Natural killer cell (primary cell): ENCODE measurements around the gene LRCOL1. TPM values are rescaled to one million over a fixed set of nuclear protein-coding genes. Genes with fewer than 3 reads are reported as not detected.

Source experiments
- ATAC-seq, 3 donors: fragments of 150-1000 bp in 2 of 3; fragments of 200-7000 bp in 1 of 3; cut with Tn5 transposase; 1 replicate in 1 of 3; 2 replicates in 2 of 3; pipeline ENCODE4 v1.10.0; 2021; ENCODE audit warnings: mild to moderate bottlenecking in 2 of 3, moderate library complexity in 2 of 3
- DNase-seq, 2 donors: peaks; one replicate each; pipeline versions ENCODE4 v3.0.0 to v3.0.0-alpha.2; 2013 to 2021; ENCODE audit warnings: mixed read lengths in 1 of 2
- H3K27ac ChIP-seq: one replicate; pipeline ENCODE4 v1.5.1; 2013; ENCODE audit warnings: mild to moderate bottlenecking, low read length
- H3K27me3 ChIP-seq: one replicate; pipeline ENCODE4 v1.6.1; 2013; ENCODE audit warnings: low read length; ENCODE audit not compliant: control insufficient read depth, insufficient read depth
- H3K36me3 ChIP-seq: one replicate; pipeline ENCODE4 v1.6.1; 2013; ENCODE audit warnings: low read length; ENCODE audit not compliant: control insufficient read depth, insufficient read depth
- H3K4me1 ChIP-seq: one replicate; pipeline ENCODE4 v1.6.1; 2013; ENCODE audit warnings: low read length; ENCODE audit not compliant: control insufficient read depth, insufficient read depth
- H3K4me3 ChIP-seq: one replicate; pipeline ENCODE4 v1.5.1; 2013; ENCODE audit warnings: low read length
- H3K9me3 ChIP-seq: one replicate; pipeline ENCODE4 v1.6.1; 2013; ENCODE audit warnings: low read length; ENCODE audit not compliant: control insufficient read depth, insufficient read depth
- H3K27ac Mint-ChIP-seq, 2 donors: one replicate each; pipeline ENCODE4 v1.8.0; 2022; ENCODE audit warnings: mild to moderate bottlenecking in 2 of 2, mixed read lengths in 2 of 2, moderate library complexity in 1 of 2
- H3K27me3 Mint-ChIP-seq, 2 donors: one replicate each; pipeline ENCODE4 v1.8.0; 2022; ENCODE audit warnings: low read depth in 2 of 2, mixed read lengths in 2 of 2
- H3K36me3 Mint-ChIP-seq: one replicate; pipeline ENCODE4 v1.8.0; 2022; ENCODE audit warnings: mixed read lengths
- H3K4me1 Mint-ChIP-seq, 2 donors: one replicate each; pipeline ENCODE4 v1.8.0; 2022; ENCODE audit warnings: mixed read lengths in 2 of 2
- H3K4me3 Mint-ChIP-seq: one replicate; pipeline ENCODE4 v1.8.0; 2022; ENCODE audit warnings: mild to moderate bottlenecking, moderate library complexity, mixed read lengths
- H3K9me3 Mint-ChIP-seq, 2 donors: one replicate each; pipeline ENCODE4 v1.8.0; 2022; ENCODE audit warnings: mixed read lengths in 2 of 2
- CTCF ChIP-seq: fragments of 200-600 bp; IDR thresholded peaks from one replicate; pipeline ENCODE4 v1.8.0; 2022; ENCODE audit warnings: antibody characterized with exemption
- WGBS: methylation state at CpG from one replicate; pipeline ENCODE4 v1.1.7; 2013; ENCODE audit warnings: missing lambda C conversion rate; ENCODE audit not compliant: insufficient coverage; 5-methylcytosine and 5-hydroxymethylcytosine counted together
- intact Hi-C: fragments of 100-400 bp; cut with micrococcal nuclease; formaldehyde crosslinking; loops from one replicate; pipeline ENCODE4 v1.14.2; 2022
- total RNA-seq, 4 donors: library from RNA; stranded (reverse); fragments of 120-200 nt in 1 of 4; gene quantifications; one replicate each; pipeline versions ENCODE4 v1.2.3 to v1.2.4, GENCODE V29; 2013 to 2022

Gene LRCOL1
- total RNA-seq, 3 donors from 2014 or later (not counting 1 experiment from before 2014, with no cell fraction given): not detected

- no peak overlapping the region for H3K27ac ChIP-seq
- ATAC-seq (no peak), DNase-seq (no peak)
- no peaks in the 10 kb centered on the region for H3K36me3 Mint-ChIP-seq
- no peaks in the 10 kb centered on the region for H3K4me1 Mint-ChIP-seq
- no peaks in the 10 kb centered on the region for H3K9me3 ChIP-seq
- 93% methylated on average over 14 of the region's 14 CpGs for WGBS
- no peaks in the 10 kb centered on the region for H3K4me1 ChIP-seq
- no peak overlapping the region for H3K4me3 ChIP-seq
- intact Hi-C loops: no loop called here
- no peaks in the 10 kb centered on the region for H3K27me3 Mint-ChIP-seq
- no peaks in the 10 kb centered on the region for H3K27me3 ChIP-seq
- no peak overlapping the region for H3K4me3 Mint-ChIP-seq
- no peak for TF ChIP-seq CTCF
- H3K27ac Mint-ChIP-seq: no peak overlapping the region
- H3K9me3 Mint-ChIP-seq: no peaks in the 10 kb centered on the region
- H3K36me3 ChIP-seq: peaks cover 5% of the 10 kb centered on the region
Measured at GRCh38 chr12:132584429-132584828, 26.0 kb downstream of the LRCOL1 start.

- Histone ChIP-seq H3K27ac (no peak overlapping the region), H3K4me1 (no peaks in the 10 kb centered on the region), H3K36me3 (peaks cover 5% of the 10 kb centered on the region), H3K27me3 (no peaks in the 10 kb centered on the region), H3K4me3 (no peak overlapping the region), H3K9me3 (no peaks in the 10 kb centered on the region)
- H3K27ac Mint-ChIP-seq: no peak overlapping the region
- H3K4me3 Mint-ChIP-seq: no peak overlapping the region
- no peak for TF ChIP-seq CTCF
- no peaks in the 10 kb centered on the region for H3K9me3 Mint-ChIP-seq
- no peaks in the 10 kb centered on the region for H3K36me3 Mint-ChIP-seq
- intact Hi-C loops: no loop called here
- DNase-seq: no peak
- H3K4me1 Mint-ChIP-seq: no peaks in the 10 kb centered on the region
- WGBS: 94% methylated on average over 27 of the region's 29 CpGs
- no peak for ATAC-seq
- H3K27me3 Mint-ChIP-seq: no peaks in the 10 kb centered on the region
Measured at GRCh38 chr12:132583736-132584135, 26.6 kb downstream of the LRCOL1 start.

- Histone ChIP-seq H3K9me3 (no peaks in the 10 kb centered on the region), H3K27ac (no peak overlapping the region), H3K36me3 (peaks cover 8% of the 10 kb centered on the region), H3K27me3 (no peaks in the 10 kb centered on the region), H3K4me1 (no peaks in the 10 kb centered on the region), H3K4me3 (no peak overlapping the region)
- ATAC-seq (no peak), DNase-seq (no peak)
- intact Hi-C loops: no loop called here
- Mint-ChIP-seq H3K4me1 (no peaks in the 10 kb centered on the region), H3K27ac (no peak overlapping the region), H3K4me3 (no peak overlapping the region), H3K9me3 (no peaks in the 10 kb centered on the region), H3K36me3 (no peaks in the 10 kb centered on the region), H3K27me3 (no peaks in the 10 kb centered on the region)
- WGBS: 95% methylated on average over 50 of the region's 50 CpGs
- no peak for TF ChIP-seq CTCF
Measured at GRCh38 chr12:132583411-132583710, 27.0 kb downstream of the LRCOL1 start.

GRCh38 chr12:132582582-132583410, 27.6 kb downstream of the LRCOL1 start:
- H3K4me3 ChIP-seq: no peak overlapping the region
- Mint-ChIP-seq H3K4me3 (no peak overlapping the region), H3K9me3 (no peaks in the 10 kb centered on the region), H3K36me3 (no peaks in the 10 kb centered on the region), H3K4me1 (no peaks in the 10 kb centered on the region), H3K27ac (no peak overlapping the region), H3K27me3 (no peaks in the 10 kb centered on the region)
- H3K27ac ChIP-seq: no peak overlapping the region
- DNase-seq (no peak), ATAC-seq (no peak)
- H3K36me3 ChIP-seq: peaks cover 13% of the 10 kb centered on the region
- no peaks in the 10 kb centered on the region for H3K27me3 ChIP-seq
- H3K4me1 ChIP-seq: no peaks in the 10 kb centered on the region
- WGBS: 97% methylated on average over 89 of the region's 89 CpGs
- TF ChIP-seq CTCF: no peak
- no peaks in the 10 kb centered on the region for H3K9me3 ChIP-seq
- intact Hi-C loops: no loop called here
